ENCODE results near the gene GNA15. TPM values are rescaled to one million over a fixed set of nuclear protein-coding genes. Genes with fewer than 3 reads are reported as not detected.

The GNA15 gene
- total RNA-seq, 4 donors from 2014 or later, result 5.3 to 18.5 (median 8.4) TPM

GRCh38 chr19:3154957-3155736 is 19.3 kb downstream of the GNA15 start:
- no peak for TF ChIP-seq CTCF (IDR thresholded peaks at IDR 0.05; ENCODE audit: low read depth)

GRCh38 chr19:3157096-3157845 is 21.4 kb downstream of the GNA15 start:
- TF ChIP-seq CTCF (IDR thresholded peaks at IDR 0.05; ENCODE audit: low read depth), result no peak

DNA sequence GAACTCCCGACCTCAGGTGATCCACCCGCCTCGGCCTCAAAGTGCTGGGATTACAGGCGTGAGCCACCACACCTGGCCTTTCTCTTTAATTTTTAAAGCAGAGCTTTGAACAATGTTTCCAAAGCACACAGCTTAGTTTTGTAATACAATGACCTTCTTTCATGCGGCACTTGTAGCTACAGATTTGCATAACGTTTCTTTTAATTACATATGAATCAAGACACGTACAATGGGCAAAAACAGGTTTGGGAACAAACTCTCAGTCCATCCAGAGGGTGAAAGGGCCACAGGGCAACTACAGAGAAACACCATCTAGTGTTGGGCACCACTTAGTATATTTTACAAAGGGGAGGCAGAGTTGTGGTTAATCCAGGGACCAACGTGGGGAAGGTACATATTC is 23.7 kb downstream of the GNA15 start:
- no peak for TF ChIP-seq CTCF (IDR thresholded peaks at IDR 0.05; ENCODE audit: low read depth)

DNA sequence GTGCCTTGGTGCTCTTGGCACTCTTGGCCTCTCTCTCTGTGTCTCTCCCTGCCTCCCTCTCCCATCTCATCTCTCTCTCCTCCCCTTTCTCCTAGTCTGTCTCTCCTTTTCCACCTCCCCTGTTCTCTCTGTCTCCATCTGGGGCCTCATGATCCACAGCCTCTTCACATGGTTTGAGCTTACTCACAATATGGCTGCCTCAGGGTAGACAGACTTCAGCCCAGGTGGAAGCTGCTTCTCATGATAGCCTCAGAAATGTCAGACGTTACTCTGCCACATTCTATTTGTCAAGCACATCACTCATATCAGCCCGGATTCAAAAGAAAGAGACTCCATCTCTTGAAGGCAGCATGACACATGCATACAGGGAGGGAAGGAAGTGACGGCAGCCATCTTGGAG is 24.4 kb downstream of the GNA15 start:
- TF ChIP-seq CTCF (IDR thresholded peaks at IDR 0.05; ENCODE audit: low read depth), result no peak

DNA sequence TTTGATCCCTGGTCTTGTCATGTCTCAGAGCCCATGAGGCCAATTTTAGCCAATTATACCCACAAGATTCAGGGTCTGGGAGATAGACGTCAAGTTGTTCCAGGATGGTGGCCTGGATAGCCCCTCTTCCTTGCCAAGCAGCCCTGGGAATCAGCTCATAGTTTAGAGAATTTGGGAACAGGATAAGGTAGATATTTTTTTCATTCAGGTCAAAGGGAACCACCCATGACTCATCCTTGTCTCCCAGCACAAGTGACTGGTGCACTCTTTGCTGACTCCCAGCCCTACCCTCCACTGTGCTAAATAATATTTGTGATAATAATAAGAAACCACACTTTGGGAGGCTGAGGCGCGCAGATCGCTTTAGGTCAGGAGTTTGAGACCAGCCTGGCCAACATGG is 25.6 kb downstream of the GNA15 start:
- TF ChIP-seq CTCF (IDR thresholded peaks at IDR 0.05; ENCODE audit: low read depth), result no peak

- TF ChIP-seq CTCF (IDR thresholded peaks at IDR 0.05; ENCODE audit: low read depth), result no peak
Observed at GRCh38 chr19:3162418-3163229, 26.8 kb downstream of the GNA15 start.
